SK-N-SH (cell line): ENCODE data around the gene PTK7. TPM values are rescaled to one million over a fixed set of nuclear protein-coding genes. Genes with fewer than 3 reads are reported as not detected.

ENCODE experiments used
- CTCF ChIA-PET: fragments of 300-600, 350-600 bp; formaldehyde crosslinking; extraction: SDS; loops from one replicate; lab custom pipeline; 2021; lab: Yijun Ruan, JAX
- POLR2A ChIA-PET: fragments of 350-600 bp; sonication (Branson Sonifier 250); formaldehyde crosslinking; extraction: SDS; loops from one replicate; lab custom pipeline; 2020; ENCODE audit warnings: antibody characterized with exemption, inconsistent platforms; lab: Yijun Ruan, JAX
- DNase-seq: peaks from one replicate; pipeline ENCODE4 v3.0.0; 2012
- H2AFZ ChIP-seq: fragments of 200-600 bp; sonication (generic); 2 replicates; pipeline ENCODE4 v1.8.1; 2016; ENCODE audit warnings: antibody characterized with exemption, mild to moderate bottlenecking, low read depth
- H3F3A ChIP-seq: fragments of 200-600 bp; sonication (generic); replicated peaks from 2 replicates; pipeline ENCODE3; 2016; ENCODE audit warnings: antibody characterized with exemption, mild to moderate bottlenecking; ENCODE audit not compliant: insufficient read depth
- H3K27ac ChIP-seq, 2 experiments: fragments of 200-500 bp in 1 of 2; fragments of 200-600 bp in 1 of 2; sonication (Bioruptor generic) in 1 of 2; sonication (generic), shearing (Covaris generic) in 1 of 2; 2 replicates each; pipeline versions ENCODE4 v1.5.1 to v1.6.1; 2014 to 2016; ENCODE audit warnings: low read depth in 2 of 2, inconsistent platforms in 1 of 2, low read length in 1 of 2, mild to moderate bottlenecking in 1 of 2, mixed read lengths in 1 of 2
- H3K27me3 ChIP-seq: fragments of 200-600 bp; sonication (generic), shearing (Covaris generic); 2 replicates; pipeline ENCODE4 v1.6.1; 2016; ENCODE audit warnings: mixed run types; ENCODE audit not compliant: insufficient read depth
- H3K36me3 ChIP-seq, 2 experiments: fragments of 200-500 bp in 1 of 2; fragments of 200-600 bp in 1 of 2; sonication (Bioruptor generic) in 1 of 2; sonication (generic) in 1 of 2; replicated peaks in 1 of 2; 2 replicates each; pipeline versions ENCODE3 to v1.5.1; 2014 to 2016; ENCODE audit warnings: low read length in 1 of 2, mild to moderate bottlenecking in 1 of 2; ENCODE audit not compliant: insufficient read depth in 2 of 2, control insufficient read depth in 1 of 2
- H3K4me1 ChIP-seq, 2 experiments: fragments of 200-500 bp in 1 of 2; fragments of 200-600 bp in 1 of 2; sonication (Bioruptor generic) in 1 of 2; sonication (generic), shearing (Covaris generic) in 1 of 2; 2 replicates each; pipeline versions ENCODE4 v1.5.1 to v1.6.1; 2014 to 2016; ENCODE audit warnings: low read depth in 1 of 2, low read length in 1 of 2, mixed run types in 1 of 2; ENCODE audit not compliant: insufficient read depth in 2 of 2, control insufficient read depth in 1 of 2
- H3K4me2 ChIP-seq: fragments of 200-600 bp; sonication (generic), shearing (Covaris generic); 2 replicates; pipeline ENCODE4 v1.6.1; 2017; ENCODE audit warnings: mixed run types
- H3K4me3 ChIP-seq, 2 experiments: fragments of 200-500 bp in 1 of 2; fragments of 200-600 bp in 1 of 2; sonication (Bioruptor generic) in 1 of 2; sonication (generic), shearing (Covaris generic) in 1 of 2; 2 replicates each; pipeline versions ENCODE4 v1.5.1 to v1.8.1; 2014 to 2016; ENCODE audit warnings: low read depth in 2 of 2, inconsistent platforms in 1 of 2, low read length in 1 of 2, mild to moderate bottlenecking in 1 of 2, mixed read lengths in 1 of 2, moderate library complexity in 1 of 2
- H3K79me2 ChIP-seq: fragments of 200-600 bp; sonication (generic); 2 replicates; pipeline ENCODE4 v1.8.1; 2017; ENCODE audit warnings: mild to moderate bottlenecking; ENCODE audit not compliant: insufficient read depth
- H3K9ac ChIP-seq: fragments of 200-600 bp; sonication (generic); 2 replicates; pipeline ENCODE4 v1.6.1; 2017; ENCODE audit warnings: mixed run types
- H3K9me2 ChIP-seq: fragments of 200-600 bp; sonication (generic); 2 replicates; pipeline ENCODE4 v1.6.1; 2017; ENCODE audit warnings: mixed run types
- H3K9me3 ChIP-seq: fragments of 200-600 bp; sonication (generic); 2 replicates; pipeline ENCODE4 v1.6.1; 2017; ENCODE audit warnings: mixed run types, mild to moderate bottlenecking, moderate library complexity
- H4K20me1 ChIP-seq: fragments of 200-600 bp; sonication (generic); 2 replicates; pipeline ENCODE4 v1.6.1; 2017; ENCODE audit warnings: mild to moderate bottlenecking, mixed run types; ENCODE audit not compliant: insufficient read depth
- ELF1 ChIP-seq: IDR thresholded peaks from 2 replicates; pipeline ENCODE4 v1.4.0; 2012
- EZH2phosphoT487 ChIP-seq: fragments of 200-600 bp; sonication (generic); IDR thresholded peaks from 2 replicates; pipeline ENCODE4 v1.6.1; 2017; ENCODE audit warnings: low read depth, mixed run types, mild to moderate bottlenecking, antibody characterized with exemption, moderate library complexity, borderline replicate concordance
- FOSL2 ChIP-seq: IDR thresholded peaks from 2 replicates; pipeline ENCODE4 v1.4.0; 2012; ENCODE audit warnings: low read depth, mild to moderate bottlenecking, moderate library complexity, borderline replicate concordance
- GATA2 ChIP-seq: sonication (generic); formaldehyde crosslinking; IDR thresholded peaks from 2 replicates; pipeline ENCODE4 v1.5.0; 2020; ENCODE audit warnings: mild to moderate bottlenecking, missing genetic modification reagents
- MEF2A ChIP-seq: IDR thresholded peaks from 2 replicates; pipeline ENCODE4 v1.4.0; 2012; ENCODE audit warnings: low read depth, borderline replicate concordance
- MXI1 ChIP-seq: IDR thresholded peaks from 2 replicates; pipeline ENCODE4 v1.6.1; 2012; ENCODE audit warnings: mild to moderate bottlenecking, low read depth, low read length, improper control_type of control experiment
- NFIC ChIP-seq: IDR thresholded peaks from 2 replicates; pipeline ENCODE4 v1.4.0; 2012; ENCODE audit warnings: borderline replicate concordance
- POLR2AphosphoS5 ChIP-seq: IDR thresholded peaks from 2 replicates; pipeline ENCODE4 v1.6.1; 2012; ENCODE audit warnings: low read depth, low read length
- RAD21 ChIP-seq: IDR thresholded peaks from 2 replicates; pipeline ENCODE4 v1.6.1; 2012; ENCODE audit warnings: mild to moderate bottlenecking, low read length
- RCOR1 ChIP-seq: fragments of 150-350 bp; IDR thresholded peaks from 2 replicates; pipeline ENCODE4 v1.6.1; 2017; ENCODE audit warnings: antibody characterized with exemption, low read length
- RXRA ChIP-seq: IDR thresholded peaks from 2 replicates; pipeline ENCODE4 v1.4.0; 2012; ENCODE audit warnings: low read depth, mild to moderate bottlenecking, borderline replicate concordance
- SIN3A ChIP-seq: IDR thresholded peaks from 2 replicates; pipeline ENCODE4 v1.6.1; 2012; ENCODE audit warnings: low read depth, mild to moderate bottlenecking, low read length, moderate library complexity, borderline replicate concordance
- SMC3 ChIP-seq: IDR thresholded peaks from 2 replicates; pipeline ENCODE4 v1.6.1; 2012; ENCODE audit warnings: low read depth, low read length, improper control_type of control experiment
- TEAD4 ChIP-seq: IDR thresholded peaks from 2 replicates; pipeline ENCODE4 v1.4.0; 2012; ENCODE audit warnings: mild to moderate bottlenecking, borderline replicate concordance; ENCODE audit not compliant: insufficient read depth
- YY1 ChIP-seq: IDR thresholded peaks from 2 replicates; pipeline ENCODE4 v1.4.0; 2012; ENCODE audit warnings: low read depth, mild to moderate bottlenecking
- WGBS: methylation state at CpG from one replicate; pipeline ENCODE4 v1.1.6; 2017; ENCODE audit warnings: low lambda C conversion rate; 5-methylcytosine and 5-hydroxymethylcytosine counted together
- polyA plus RNA-seq, 3 experiments: library from polyadenylated mRNA; depleted of rRNA; stranded (reverse); fragments of >200 nt; gene quantifications; 2 replicates each; pipeline ENCODE4 v1.2.3, GENCODE V29; 2012
- TF ChIP-seq, protein P1 (sequence below): fragments of 150-350 bp; IDR thresholded peaks from 2 replicates; pipeline ENCODE4 v1.6.1; 2016; ENCODE audit warnings: mild to moderate bottlenecking, low read depth, low read length
- TF ChIP-seq, protein P2 (sequence below): IDR thresholded peaks from 2 replicates; pipeline ENCODE4 v1.4.0; 2012; ENCODE audit warnings: low read depth, borderline replicate concordance
- TF ChIP-seq, protein P3 (sequence below): IDR thresholded peaks from 2 replicates; pipeline ENCODE4 v1.4.0; 2012; ENCODE audit warnings: low read depth, borderline replicate concordance
- TF ChIP-seq, protein P4 (sequence below): IDR thresholded peaks from 2 replicates; pipeline ENCODE4; 2012

Gene PTK7
- polyA plus RNA-seq, 1 of the 3 experiments (the other 2 are of a cell fraction): 105 TPM

DNA sequence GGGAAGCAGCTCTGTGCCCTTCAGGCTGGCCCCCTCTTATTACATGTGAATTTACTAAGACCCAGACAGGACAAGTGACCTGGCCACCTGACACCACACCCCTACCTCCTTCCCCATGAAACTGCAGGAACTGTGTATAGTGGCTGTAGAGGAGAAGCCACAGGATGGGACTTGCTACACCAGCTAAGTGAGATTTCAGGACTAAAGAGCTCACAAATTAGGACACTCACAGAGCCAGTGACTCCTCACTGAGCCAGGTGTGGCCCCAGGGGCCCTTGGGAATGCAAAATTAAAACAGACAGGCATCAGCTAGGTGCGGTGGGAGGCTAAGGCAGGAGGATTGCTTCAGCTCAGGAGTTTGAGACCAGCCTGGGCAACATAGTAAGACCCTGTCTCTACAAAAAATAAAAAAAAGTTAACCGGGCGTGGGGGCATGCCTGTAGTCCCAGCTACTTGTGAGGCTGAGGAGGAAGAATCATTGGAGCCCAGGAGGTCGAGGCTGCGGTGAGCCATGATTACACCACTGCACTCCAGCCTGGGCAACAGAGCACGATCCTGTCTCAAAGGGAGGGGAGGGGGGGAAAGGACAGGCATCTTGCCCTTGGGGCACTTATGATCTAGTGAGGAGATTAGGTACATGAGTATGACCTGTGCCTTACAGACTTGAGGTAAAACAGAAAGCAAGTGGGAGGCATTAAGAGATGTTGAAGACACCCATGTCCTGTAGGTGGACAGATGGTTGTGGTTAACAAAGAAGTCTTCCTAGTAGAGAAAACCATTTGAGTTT lies 71.8 kb downstream of the PTK7 start:
- Histone ChIP-seq H3K9ac (no peak overlapping the region), H3K4me3 (no peak overlapping the region), H3K9me2 (no peaks in the 10 kb centered on the region), H3K27ac (no peak overlapping the region), H4K20me1 (no peaks in the 10 kb centered on the region)
- no peak for TF ChIP-seq SMC3
- TF ChIP-seq TEAD4: no peak
- no peak for TF ChIP-seq NFIC
- no peak for TF ChIP-seq GATA2 (CRISPR knock-in tag)
- TF ChIP-seq MEF2A: no peak
- TF ChIP-seq, protein P1, sequence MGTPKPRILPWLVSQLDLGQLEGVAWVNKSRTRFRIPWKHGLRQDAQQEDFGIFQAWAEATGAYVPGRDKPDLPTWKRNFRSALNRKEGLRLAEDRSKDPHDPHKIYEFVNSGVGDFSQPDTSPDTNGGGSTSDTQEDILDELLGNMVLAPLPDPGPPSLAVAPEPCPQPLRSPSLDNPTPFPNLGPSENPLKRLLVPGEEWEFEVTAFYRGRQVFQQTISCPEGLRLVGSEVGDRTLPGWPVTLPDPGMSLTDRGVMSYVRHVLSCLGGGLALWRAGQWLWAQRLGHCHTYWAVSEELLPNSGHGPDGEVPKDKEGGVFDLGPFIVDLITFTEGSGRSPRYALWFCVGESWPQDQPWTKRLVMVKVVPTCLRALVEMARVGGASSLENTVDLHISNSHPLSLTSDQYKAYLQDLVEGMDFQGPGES: no peak
- TF ChIP-seq, protein P2, sequence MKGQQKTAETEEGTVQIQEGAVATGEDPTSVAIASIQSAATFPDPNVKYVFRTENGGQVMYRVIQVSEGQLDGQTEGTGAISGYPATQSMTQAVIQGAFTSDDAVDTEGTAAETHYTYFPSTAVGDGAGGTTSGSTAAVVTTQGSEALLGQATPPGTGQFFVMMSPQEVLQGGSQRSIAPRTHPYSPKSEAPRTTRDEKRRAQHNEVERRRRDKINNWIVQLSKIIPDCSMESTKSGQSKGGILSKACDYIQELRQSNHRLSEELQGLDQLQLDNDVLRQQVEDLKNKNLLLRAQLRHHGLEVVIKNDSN: no peak
- no peak for TF ChIP-seq RCOR1
- TF ChIP-seq POLR2AphosphoS5: no peak
- TF ChIP-seq EZH2phosphoT487: no peak
- TF ChIP-seq MXI1: no peak
- no peak for TF ChIP-seq YY1
- TF ChIP-seq RAD21: no peak
- no peak for TF ChIP-seq ELF1
- no peak for TF ChIP-seq FOSL2
- TF ChIP-seq, all 33 proteins: peak for 0
- CTCF ChIA-PET: interaction anchor here (0.6 to 1.4 kb wide), 7 partner anchors 71 to 249 kb away, joined by 3 to 4 read pairs (median 3); no protein-coding TSS in a partner anchor
- H3K4me2 ChIP-seq: no peak overlapping the region
- peaks cover 12 to 20% of the 10 kb centered on the region in 2 experiments for H3K36me3 ChIP-seq
- WGBS: 100% methylated on average over 6 of the region's 6 CpGs
- POLR2A ChIA-PET: interaction anchor here (0.7 kb wide), 1 partner anchor 83 kb away, joined by 4 read pairs; no protein-coding TSS in a partner anchor
- no peaks in the 10 kb centered on the region for H3K9me3 ChIP-seq
- no peak for DNase-seq
- H3K4me1 ChIP-seq: peaks cover 8 to 9% of the 10 kb centered on the region in 2 experiments; a peak in 3 of 4 replicates
- no peaks in the 10 kb centered on the region for H3K79me2 ChIP-seq
- no peak overlapping the region for H2AFZ ChIP-seq
- H3K27me3 ChIP-seq: no peaks in the 10 kb centered on the region
- peaks cover 12% of the 10 kb centered on the region for H3F3A ChIP-seq

DNA sequence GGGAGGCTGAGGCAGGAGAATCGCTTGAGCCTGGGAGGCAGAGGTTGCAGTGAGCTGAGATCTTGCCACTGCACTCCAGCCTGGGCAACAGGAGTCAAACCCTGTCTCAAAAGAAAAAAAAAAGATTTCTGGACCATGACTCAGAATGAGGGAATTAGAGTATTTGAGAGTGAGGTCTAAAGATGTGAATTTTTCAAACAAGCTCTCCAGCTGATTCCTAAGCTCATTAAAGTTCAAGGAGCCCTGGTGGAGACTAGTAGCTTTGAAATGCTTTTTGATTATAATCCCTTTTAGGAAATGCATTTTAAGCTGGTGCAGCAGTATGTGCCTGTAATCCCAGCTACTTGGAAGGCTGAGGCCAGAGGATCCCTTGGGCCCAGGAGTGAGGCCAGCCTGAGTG lies 73.2 kb downstream of the PTK7 start:
- Histone ChIP-seq H4K20me1 (no peaks in the 10 kb centered on the region), H3K9me2 (no peaks in the 10 kb centered on the region), H3K9me3 (no peaks in the 10 kb centered on the region)
- POLR2A ChIA-PET: interaction anchor here (1.1 kb wide), 1 partner anchor 90 kb away, joined by 4 read pairs; the partner anchor contains the start of genes KLC4 and MRPL2
- no peak for DNase-seq
- CTCF ChIA-PET: interaction anchor here (0.9 to 1.7 kb wide), 2 partner anchors 80 to 248 kb away, joined by 3 to 7 read pairs; no protein-coding TSS in a partner anchor
- TF ChIP-seq, protein P3, sequence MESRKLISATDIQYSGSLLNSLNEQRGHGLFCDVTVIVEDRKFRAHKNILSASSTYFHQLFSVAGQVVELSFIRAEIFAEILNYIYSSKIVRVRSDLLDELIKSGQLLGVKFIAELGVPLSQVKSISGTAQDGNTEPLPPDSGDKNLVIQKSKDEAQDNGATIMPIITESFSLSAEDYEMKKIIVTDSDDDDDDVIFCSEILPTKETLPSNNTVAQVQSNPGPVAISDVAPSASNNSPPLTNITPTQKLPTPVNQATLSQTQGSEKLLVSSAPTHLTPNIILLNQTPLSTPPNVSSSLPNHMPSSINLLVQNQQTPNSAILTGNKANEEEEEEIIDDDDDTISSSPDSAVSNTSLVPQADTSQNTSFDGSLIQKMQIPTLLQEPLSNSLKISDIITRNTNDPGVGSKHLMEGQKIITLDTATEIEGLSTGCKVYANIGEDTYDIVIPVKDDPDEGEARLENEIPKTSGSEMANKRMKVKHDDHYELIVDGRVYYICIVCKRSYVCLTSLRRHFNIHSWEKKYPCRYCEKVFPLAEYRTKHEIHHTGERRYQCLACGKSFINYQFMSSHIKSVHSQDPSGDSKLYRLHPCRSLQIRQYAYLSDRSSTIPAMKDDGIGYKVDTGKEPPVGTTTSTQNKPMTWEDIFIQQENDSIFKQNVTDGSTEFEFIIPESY: no peak
- TF ChIP-seq, protein P4, sequence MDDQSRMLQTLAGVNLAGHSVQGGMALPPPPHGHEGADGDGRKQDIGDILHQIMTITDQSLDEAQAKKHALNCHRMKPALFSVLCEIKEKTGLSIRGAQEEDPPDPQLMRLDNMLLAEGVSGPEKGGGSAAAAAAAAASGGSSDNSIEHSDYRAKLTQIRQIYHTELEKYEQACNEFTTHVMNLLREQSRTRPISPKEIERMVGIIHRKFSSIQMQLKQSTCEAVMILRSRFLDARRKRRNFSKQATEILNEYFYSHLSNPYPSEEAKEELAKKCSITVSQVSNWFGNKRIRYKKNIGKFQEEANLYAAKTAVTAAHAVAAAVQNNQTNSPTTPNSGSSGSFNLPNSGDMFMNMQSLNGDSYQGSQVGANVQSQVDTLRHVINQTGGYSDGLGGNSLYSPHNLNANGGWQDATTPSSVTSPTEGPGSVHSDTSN: no peak
- TF ChIP-seq SIN3A (no peak), NFIC (no peak), GATA2 (CRISPR knock-in tag) (no peak), RXRA (no peak), POLR2AphosphoS5 (no peak), TEAD4 (no peak)
- TF ChIP-seq, all 33 proteins: peak for 0
- H3K4me3 ChIP-seq: no peak overlapping the region
- H3K27ac ChIP-seq: peak overlapping the region in 1 of 2 experiments; percentile 34; a peak in 1 of 4 replicates
- no peaks in the 10 kb centered on the region for H3K4me1 ChIP-seq
- peaks cover 6% of the 10 kb centered on the region for H3F3A ChIP-seq
- no peaks in the 10 kb centered on the region for H3K27me3 ChIP-seq
- 92% methylated on average over 1 of the region's 1 CpG for WGBS
- peak overlapping the region; percentile 17; the same call in 1 of the 2 replicates for H3K4me2 ChIP-seq
- no peak overlapping the region for H2AFZ ChIP-seq
- no peaks in the 10 kb centered on the region for H3K79me2 ChIP-seq
- peaks cover 16 to 20% of the 10 kb centered on the region in 2 experiments for H3K36me3 ChIP-seq
- no peak overlapping the region for H3K9ac ChIP-seq
